ENCODE results near the gene STAT5A. TPM values are rescaled to one million over a fixed set of nuclear protein-coding genes. Genes with fewer than 3 reads are reported as not detected.

STAT5A gene
- total RNA-seq, 1 donor from 2014 or later = 2.9 TPM

DNA sequence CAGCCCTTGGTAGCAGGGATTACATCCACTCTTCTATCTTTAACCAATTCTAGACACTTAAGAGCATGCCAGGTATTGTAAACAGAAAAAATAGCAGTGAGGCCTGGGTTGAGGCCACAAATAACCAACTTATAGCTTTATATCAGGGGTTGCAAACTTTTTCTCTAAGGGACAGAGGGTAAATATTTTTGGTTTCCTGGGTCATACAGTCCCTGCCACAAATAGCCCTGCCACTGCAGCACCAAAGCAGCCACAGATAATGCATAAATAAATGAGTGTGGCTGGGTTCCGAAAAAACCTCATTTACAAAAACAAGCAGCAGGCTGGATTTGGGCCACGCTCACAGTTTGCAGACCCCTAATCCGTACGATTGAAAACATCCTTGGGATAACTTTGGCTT lies 53.3 kb downstream of the STAT5A start:
- Mint-ChIP-seq H3K4me3 (no peak overlapping the region), H3K9me3 (no peaks in the 10 kb centered on the region), H3K27ac (ENCODE audit: unreplicated experiment) (no peak overlapping the region), H3K4me1 (peaks cover 18% of the 10 kb centered on the region), H3K27me3 (ENCODE audit: low read depth) (no peaks in the 10 kb centered on the region), H3K36me3 (ENCODE audit: low read depth) (peaks cover 3% of the 10 kb centered on the region)
- TF ChIP-seq, protein P1, sequence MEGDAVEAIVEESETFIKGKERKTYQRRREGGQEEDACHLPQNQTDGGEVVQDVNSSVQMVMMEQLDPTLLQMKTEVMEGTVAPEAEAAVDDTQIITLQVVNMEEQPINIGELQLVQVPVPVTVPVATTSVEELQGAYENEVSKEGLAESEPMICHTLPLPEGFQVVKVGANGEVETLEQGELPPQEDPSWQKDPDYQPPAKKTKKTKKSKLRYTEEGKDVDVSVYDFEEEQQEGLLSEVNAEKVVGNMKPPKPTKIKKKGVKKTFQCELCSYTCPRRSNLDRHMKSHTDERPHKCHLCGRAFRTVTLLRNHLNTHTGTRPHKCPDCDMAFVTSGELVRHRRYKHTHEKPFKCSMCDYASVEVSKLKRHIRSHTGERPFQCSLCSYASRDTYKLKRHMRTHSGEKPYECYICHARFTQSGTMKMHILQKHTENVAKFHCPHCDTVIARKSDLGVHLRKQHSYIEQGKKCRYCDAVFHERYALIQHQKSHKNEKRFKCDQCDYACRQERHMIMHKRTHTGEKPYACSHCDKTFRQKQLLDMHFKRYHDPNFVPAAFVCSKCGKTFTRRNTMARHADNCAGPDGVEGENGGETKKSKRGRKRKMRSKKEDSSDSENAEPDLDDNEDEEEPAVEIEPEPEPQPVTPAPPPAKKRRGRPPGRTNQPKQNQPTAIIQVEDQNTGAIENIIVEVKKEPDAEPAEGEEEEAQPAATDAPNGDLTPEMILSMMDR (conservative IDR thresholded peaks at IDR 0.05) = no peak
- no peak for DNase-seq (ENCODE audit: low read depth, low spot score)

DNA sequence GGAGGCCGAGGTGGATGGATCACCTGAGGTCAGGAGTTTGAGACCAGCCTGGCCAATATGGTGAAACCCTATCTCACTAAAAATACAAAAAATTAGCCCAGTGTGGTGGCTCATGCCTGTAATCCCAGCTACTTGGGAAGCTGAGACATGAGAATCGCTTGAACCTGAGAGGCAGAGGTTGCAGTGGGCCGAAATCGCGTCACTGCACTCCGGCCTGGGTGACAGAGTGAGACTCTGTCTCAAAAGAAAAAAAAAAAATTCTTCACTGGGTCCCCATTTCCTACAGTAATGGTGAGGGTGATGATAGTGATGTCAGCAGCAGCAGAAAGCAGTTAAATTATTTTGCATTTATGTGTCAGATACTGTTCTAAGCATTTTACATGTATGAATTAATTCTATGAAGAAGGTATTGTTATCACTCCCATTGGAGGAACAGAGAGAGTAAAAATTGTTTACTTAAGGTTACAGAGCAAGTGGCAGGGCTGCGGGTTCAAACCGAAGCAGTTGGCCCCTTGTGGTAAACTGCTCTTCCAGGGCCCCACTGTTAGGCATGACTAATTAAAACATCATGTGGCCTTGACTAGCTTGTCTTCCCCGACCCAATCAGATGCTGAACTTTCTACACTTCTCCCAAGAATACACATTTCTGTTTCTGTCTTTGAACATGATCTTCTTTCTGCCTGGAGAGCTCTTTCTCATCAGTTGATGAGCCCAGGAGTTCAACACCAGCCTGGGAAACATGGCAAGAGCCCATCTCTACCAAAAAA lies 54.1 kb downstream of the STAT5A start:
- Mint-ChIP-seq H3K4me3 (peak overlapping the region; percentile 53), H3K36me3 (ENCODE audit: low read depth) (peaks cover 4% of the 10 kb centered on the region), H3K27ac (ENCODE audit: unreplicated experiment) (no peak overlapping the region), H3K4me1 (peaks cover 24% of the 10 kb centered on the region), H3K27me3 (ENCODE audit: low read depth) (no peaks in the 10 kb centered on the region), H3K9me3 (no peaks in the 10 kb centered on the region)
- TF ChIP-seq, protein P1 (conservative IDR thresholded peaks at IDR 0.05) = no peak
- DNase-seq (ENCODE audit: low read depth, low spot score) = no peak

- Mint-ChIP-seq H3K4me1 (peaks cover 28% of the 10 kb centered on the region), H3K36me3 (ENCODE audit: low read depth) (peaks cover 6% of the 10 kb centered on the region), H3K9me3 (no peaks in the 10 kb centered on the region), H3K27ac (ENCODE audit: unreplicated experiment) (peak overlapping the region; percentile 60), H3K4me3 (no peak overlapping the region), H3K27me3 (ENCODE audit: low read depth) (no peaks in the 10 kb centered on the region)
- DNase-seq (ENCODE audit: low read depth, low spot score) = no peak
- TF ChIP-seq, protein P1 (conservative IDR thresholded peaks at IDR 0.05) = no peak
Measured at GRCh38 chr17:42345396-42346073, 57.2 kb downstream of the STAT5A start.

DNA sequence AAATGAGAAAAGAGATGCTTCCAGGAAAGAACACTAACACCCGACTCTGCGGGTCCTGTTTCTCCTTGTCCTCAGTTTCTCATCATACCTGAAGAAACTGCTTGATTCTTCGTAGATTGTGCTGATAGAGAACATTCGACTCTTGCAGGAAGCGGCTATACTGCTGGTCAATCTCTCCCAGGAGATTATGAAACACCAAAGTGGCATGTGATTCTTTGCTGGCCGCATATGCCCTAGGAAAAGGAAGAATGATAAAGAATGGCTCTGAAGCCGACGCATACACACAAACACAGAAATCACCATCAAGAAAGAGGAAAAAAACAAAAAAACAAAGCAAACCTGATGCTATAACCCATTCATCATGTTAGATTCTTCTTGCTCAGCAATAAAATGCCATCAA lies 58.2 kb downstream of the STAT5A start:
- TF ChIP-seq, protein P1 (conservative IDR thresholded peaks at IDR 0.05) = no peak
- H3K9me3 Mint-ChIP-seq = no peaks in the 10 kb centered on the region
- H3K36me3 Mint-ChIP-seq (ENCODE audit: low read depth) = peaks cover 6% of the 10 kb centered on the region
- no peak overlapping the region for H3K27ac Mint-ChIP-seq (ENCODE audit: unreplicated experiment)
- no peaks in the 10 kb centered on the region for H3K27me3 Mint-ChIP-seq (ENCODE audit: low read depth)
- H3K4me3 Mint-ChIP-seq = no peak overlapping the region
- DNase-seq (ENCODE audit: low read depth, low spot score) = no peak
- H3K4me1 Mint-ChIP-seq = peaks cover 28% of the 10 kb centered on the region

DNA sequence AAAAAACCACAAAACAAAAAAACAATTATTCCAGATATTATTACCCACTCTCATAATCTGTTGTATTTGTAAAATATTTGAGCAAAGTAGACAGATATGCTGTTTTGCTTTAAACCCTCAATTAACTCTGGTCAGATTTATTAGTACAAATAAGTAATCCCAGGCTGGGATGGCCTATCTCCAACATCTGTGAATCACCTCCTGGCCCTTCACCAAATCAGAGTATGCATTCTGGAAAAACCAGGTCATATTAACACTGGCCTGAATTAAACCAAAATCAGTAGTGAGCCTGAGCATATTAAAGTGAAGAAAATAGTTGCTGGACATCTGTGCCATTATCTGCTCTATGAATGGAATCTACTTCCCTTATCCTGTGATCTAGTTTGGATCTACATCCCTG lies 58.9 kb downstream of the STAT5A start:
- no peaks in the 10 kb centered on the region for H3K27me3 Mint-ChIP-seq (ENCODE audit: low read depth)
- H3K4me1 Mint-ChIP-seq = peaks cover 28% of the 10 kb centered on the region
- no peak for DNase-seq (ENCODE audit: low read depth, low spot score)
- H3K9me3 Mint-ChIP-seq = no peaks in the 10 kb centered on the region
- no peak overlapping the region for H3K4me3 Mint-ChIP-seq
- TF ChIP-seq, protein P1 (conservative IDR thresholded peaks at IDR 0.05) = no peak
- peak overlapping the region; percentile 35 for H3K27ac Mint-ChIP-seq (ENCODE audit: unreplicated experiment)
- peaks cover 6% of the 10 kb centered on the region for H3K36me3 Mint-ChIP-seq (ENCODE audit: low read depth)
